Transverse colon (tissue), 4 donors: Measurements from ENCODE around the gene DARS2.

Experiments
- CTCF ChIP-seq, 5 experiments: fragments of 200-600 bp in 3 of 5; fragments of 450-650 bp in 2 of 5; sonication (generic) in 3 of 5; IDR thresholded peaks; 1 replicate in 2 of 5; 2 replicates in 3 of 5; pipeline ENCODE4 v1.5.1; 2016 to 2017; ENCODE audit warnings: antibody characterized with exemption in 5 of 5, inconsistent platforms in 3 of 5, mild to moderate bottlenecking in 2 of 5, moderate library complexity in 1 of 5
- POLR2A ChIP-seq: fragments of 450-650 bp; IDR thresholded peaks from one replicate; pipeline ENCODE4 v1.6.1; 2016; ENCODE audit warnings: antibody characterized with exemption, mild to moderate bottlenecking, moderate library complexity
- POLR2AphosphoS5 ChIP-seq, 3 donors: sonication (generic); formaldehyde crosslinking; IDR thresholded peaks; one replicate each; pipeline ENCODE4 v1.6.1; 2016; ENCODE audit warnings: antibody characterized with exemption in 3 of 3

- no peak for TF ChIP-seq POLR2A
- no peak for TF ChIP-seq CTCF (IDR thresholded peaks at IDR 0.05)
- no peak for TF ChIP-seq POLR2AphosphoS5 (IDR thresholded peaks at IDR 0.05)
Observed at GRCh38 chr1:173889885-173890284, 65.4 kb downstream of the DARS2 start.
